CD4-positive, alpha-beta T cell treated with Interferon alpha-2 for 1 hour (primary cell): ENCODE data around the gene CD47.

Experiments used
- DNase-seq, 2 donors: peaks; one replicate each; pipeline ENCODE4 v3.0.0-alpha.2; 2020 to 2022

CD47 gene

DNA sequence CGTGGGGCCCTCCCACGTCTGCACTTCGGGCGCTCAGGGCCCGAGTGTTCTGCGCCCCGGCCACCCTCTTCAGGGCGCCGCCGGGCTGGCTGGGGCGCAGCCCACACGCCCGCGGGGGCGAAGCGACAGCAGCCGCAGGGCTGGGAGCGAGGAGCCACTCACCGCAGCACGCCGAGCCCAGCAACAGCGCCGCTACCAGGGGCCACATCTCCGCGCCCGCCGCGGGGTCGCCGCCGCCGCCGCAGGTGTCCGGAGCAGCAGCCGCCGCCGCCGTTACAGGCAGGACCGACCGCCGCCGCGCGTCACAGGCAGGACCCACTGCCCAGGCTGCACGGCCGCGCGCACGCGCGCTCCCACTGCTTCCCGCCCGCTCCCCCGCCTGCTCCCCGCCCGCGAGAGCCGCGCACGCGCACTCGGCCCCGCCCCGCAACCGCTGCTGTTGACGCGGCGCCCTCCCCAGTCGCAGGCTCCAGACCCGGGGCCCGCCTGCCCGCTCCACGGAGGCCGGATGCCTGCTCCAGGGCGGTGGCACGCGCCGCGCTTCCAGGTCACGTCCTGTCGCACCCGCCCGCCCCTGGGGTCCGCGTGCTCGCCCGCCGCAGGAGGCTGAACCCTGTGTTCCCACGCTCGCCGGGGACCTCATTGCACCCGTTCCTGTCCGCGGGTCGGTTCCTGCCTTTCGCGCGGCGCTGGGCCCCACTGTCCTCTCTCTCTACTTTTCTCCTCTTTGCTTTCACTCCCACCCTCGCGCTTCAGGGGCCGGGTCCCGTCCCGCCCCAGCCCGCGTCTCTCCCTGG is at the start of gene CD47:
TSS of gene CD47 (minus strand) at position 331 of the 797 bp plus-strand sequence. CDS start at position 208, 123 bp downstream.
- peak; percentile 95 to 97 for DNase-seq

DNA sequence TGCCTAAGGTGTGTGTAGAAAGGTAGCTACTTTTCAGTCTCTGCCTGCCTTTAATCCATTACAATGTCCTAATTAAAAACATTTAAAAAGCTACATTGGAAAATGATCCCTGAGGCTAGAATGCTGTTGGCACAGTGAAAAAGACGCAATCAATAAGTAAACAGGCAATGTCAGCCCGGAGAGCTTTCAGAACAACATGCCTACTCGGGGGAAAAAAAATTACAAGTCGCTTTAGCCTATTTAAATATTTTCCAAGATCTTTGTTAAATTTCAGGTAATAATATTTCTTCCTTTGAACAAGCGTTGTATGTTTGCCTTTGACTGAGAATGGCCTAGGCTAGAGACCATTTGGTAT is 46.6 kb upstream of the CD47 start:
- no peak for DNase-seq

DNA sequence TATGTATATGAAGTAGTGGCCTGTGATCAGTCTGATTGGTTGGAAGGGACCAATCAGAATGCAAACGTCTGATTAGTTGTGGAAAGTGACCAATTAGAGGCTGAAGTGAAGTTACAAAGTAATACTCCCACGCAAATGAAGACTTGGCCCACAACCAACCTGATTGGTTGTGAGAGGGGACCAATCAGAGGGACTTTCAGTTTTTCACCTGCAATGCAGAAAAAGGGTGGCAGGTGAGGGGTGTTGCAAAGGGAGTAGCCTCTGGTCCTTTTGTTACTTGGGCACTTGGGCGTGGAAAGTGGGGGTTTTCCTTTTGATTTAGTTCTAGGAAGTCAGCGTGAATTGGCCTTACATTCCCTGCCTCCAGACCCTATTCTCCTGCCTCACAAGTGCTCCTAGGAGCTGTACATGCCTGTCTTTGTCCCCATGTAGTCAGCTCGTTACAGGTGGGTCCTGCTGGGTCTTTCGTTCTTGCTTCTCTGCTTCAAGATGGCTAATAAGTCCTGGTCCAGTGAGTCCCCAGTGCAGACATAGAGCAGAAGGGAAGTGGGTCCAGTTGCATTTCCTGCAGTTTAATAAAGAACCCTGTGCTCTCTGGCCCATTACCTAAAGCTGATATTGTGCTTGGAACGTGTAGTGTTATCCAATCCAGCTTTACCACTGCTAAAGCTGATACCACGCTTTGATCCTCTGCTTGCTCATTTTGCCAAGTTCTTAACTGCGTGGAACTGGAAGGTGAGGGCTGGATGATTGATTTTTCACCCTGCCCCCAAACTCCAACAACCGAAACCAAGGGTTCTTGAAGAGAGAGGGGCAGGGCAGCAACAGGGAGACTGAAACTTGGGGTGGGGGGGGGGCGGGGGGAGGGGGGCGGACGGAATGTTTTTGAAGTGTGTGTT is 46.0 kb upstream of the CD47 start:
- DNase-seq, result peak in 1 of 2 donors; percentile 10

DNA sequence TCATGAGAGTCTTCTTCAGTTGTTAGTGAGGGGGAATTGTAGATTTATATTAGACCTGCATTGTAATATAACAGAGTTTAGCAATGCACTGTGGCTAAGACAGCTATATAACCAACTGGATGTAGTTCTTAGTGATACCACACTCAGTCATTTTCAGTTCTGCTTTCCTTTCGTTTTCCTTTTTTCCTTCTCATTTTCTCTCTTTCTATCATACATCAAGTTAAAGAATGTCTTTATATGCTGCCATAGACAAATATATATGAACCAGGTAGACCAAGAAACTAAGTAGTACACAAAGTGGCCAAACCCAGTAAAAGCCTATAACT is 43.7 kb upstream of the CD47 start:
- DNase-seq, result no peak

DNA sequence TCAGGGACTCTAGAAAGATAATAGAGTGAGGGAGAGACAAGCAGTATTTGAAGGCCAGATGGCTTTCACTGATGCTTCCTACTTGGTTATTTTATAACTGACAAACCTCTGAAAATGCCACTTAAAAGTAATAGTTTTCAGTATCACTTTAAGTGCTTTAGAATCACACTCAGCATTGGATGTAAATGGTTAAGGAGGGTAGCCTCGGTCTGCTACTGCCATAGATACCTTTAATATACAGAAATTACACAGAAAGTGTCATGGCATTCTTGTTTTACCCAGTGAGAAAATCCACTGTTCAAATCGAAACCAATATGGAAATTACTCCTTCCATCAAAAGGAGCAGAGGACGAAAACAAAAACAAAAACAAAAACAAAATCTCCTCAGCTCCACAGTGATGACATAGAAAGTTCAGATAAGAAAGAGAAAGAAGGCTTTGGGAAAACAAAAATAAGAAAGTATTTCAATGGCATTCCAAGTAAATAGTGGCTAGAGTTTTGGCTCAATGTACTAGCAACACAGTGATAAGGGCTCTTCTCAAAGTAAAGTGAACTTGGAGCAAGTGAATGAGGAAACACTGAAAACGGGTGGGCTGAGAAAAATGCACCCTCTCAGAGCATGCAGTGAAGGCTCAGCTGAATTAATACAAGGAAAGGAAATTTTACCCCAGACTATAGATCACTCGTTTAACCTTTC is 43.2 kb upstream of the CD47 start:
- DNase-seq, result peak in 1 of 2 donors; percentile 28

DNA sequence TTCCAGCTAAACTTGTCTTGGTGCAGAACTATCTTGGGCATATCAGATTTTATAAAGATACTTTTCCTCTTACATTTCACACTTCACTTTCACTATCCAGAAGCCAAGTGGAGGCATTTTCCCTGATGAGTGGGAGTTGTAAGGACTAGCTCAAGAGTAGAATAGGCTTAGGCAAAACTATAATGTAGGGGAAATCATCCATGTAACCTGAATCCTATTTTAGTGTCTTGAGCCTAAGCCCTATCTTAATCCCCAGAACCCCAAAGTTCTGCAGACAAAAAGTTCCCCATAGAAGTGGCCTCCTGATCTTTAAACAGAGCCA is 42.2 kb upstream of the CD47 start:
- DNase-seq, result no peak

DNA sequence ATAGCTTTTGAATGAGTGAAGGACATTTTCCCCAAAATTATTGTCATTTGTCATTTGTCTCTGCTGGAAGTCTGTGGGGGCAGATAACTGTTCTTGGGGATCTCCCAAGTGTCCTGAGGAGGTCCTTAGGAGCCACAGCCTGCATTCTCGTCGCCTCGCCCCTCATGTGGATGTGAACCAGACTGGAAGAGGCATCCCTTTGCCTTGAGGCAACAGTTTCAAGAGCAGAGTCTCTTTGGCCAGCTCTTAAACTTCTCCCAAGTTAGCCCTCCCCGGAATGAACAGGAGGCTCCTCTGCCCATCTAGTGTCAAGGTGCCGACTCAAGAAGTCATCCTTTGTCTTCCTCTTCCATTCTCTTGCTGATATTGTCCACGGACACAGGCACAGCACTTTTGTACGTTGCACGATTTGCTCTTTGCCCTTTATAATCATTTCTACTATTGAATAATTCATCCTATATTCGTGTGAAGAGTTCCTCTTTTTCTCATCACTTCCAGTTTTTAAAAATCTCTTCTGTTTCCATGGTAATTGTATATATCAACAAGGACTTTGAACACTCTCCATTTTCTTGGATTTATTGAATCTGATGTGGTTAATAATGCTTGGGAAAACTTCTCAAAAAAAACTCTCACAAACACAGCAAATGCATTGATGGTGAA is 40.8 kb upstream of the CD47 start:
- DNase-seq, result peak in 1 of 2 donors; percentile 8

DNA sequence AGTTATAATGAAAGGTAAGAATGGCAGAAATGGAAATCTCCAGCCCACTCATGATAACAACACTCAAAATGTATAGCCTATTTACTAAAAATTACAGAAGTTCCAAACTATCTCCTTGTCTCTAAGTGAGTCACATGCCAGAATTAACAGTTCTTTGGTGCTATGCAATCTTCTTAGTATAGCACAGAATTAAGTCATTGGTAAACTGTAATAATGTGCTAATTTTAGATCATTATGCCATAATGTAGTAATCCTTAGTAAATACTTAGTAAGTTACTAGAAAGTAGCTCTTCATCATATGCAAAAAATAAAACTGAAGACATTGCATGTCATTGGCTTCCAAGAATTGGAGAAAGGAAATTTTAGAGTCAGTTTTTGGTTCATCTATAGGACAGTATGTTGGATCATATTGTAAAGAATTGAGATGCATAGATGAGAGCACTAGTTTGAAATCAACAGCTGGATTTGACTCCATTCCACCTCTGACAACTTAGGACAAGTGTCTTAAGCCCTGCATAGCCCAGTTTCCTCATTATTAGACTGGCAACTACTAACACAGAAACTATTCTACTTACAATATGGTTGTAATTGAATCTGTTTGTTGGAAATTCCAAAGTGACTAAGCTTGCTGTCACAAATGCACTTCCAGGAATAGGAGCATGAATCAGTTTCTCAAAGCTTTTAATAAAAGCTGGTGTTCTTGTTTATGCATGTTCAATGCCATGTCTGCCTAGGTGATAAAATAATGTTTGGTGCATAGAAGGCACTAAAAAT is 40.1 kb upstream of the CD47 start:
- DNase-seq, result no peak

DNA sequence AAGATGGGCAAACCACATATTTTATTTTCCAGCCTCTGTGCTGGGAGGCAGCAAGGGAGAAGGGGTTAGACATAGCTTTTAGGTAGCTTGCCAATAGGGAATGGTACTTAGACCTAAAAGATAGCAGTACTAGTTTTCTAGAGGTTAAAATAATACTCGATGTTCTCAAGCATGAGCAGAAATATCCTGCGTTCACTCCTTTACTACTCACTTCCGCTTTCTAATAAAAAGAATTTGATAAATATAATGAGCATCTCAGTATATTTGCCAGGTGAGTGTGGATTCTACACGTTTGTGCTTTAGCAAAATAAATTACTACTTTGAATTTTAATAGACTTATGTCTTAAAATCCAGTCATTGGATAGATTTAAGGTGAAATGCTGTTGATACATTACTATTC is 39.4 kb upstream of the CD47 start:
- no peak for DNase-seq

DNA sequence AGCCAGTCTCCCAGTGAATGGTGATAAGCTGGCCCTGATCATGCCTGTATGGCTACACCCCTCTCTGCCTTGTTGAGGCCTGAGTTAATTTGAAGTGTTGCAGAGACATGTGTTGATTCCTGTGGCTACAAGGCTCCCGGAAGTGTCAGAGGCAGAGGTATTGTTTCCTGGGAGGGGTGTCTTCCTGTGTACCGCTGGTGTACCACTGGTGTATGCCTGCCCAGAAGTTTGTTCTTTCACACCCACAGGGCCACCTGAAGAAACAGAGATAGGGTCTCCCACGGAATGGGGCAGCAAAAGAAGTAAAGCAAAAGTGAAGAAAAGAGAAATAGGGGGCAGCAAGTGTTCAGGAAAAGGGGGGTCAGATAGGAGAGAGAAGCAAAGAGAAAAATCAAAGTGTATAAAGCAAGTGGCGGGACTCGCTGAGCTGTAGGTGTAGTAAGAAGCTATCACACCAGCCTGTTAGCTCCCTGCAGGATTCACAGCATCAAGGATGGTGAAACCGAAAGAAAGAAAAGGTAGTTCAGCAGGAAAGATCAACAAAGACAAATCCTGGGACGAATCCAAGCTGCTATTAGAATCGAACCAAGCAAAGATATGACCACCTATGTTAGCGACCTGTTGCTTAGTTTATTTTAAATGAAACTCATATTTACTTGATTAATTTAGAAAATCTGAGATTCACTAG is 36.6 kb upstream of the CD47 start:
- DNase-seq, result peak; percentile 64 to 81

DNA sequence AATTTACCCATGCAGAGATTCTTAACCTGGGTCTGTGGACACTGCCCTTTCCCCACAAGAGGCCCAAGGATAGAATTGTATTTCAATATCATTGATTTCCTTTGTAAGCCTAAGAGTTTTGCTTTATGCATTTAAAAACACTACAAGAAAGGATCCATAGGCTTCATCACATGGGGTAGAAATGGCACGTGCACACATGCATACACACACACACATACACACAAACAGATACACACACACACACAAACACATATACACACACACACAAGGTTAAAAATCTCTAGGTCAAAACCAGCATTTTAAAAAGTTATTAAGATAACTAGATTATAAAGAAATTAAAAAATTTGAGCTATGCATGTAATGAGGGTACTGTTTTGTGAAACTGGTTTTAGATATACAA is 35.5 kb upstream of the CD47 start:
- no peak for DNase-seq

DNA sequence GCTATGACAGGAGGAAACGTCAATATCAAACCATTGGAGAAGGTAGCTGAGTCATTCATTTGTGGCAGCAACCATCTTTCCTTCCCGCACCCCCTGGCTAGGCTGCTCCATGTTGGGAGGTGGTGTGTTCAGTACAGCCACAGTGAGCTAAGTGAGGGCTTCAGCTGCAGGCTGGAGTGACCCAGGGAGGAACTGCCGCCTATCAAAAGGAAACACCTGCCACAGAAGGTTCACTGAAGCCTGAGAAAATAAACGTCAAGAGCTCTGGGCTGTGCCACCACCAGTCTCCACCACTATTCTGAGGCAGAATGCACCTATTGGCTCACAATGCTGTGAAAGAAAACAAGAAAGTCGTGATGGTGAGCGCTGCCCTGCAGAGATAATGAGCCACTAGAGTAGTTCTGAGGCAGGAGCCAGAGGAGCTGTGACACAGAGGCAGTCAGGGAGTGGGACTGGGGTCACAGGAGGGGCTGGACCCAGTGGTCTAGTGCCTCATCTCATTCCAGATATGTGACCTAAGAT is 34.8 kb upstream of the CD47 start:
- DNase-seq, result peak; percentile 76 to 83

DNA sequence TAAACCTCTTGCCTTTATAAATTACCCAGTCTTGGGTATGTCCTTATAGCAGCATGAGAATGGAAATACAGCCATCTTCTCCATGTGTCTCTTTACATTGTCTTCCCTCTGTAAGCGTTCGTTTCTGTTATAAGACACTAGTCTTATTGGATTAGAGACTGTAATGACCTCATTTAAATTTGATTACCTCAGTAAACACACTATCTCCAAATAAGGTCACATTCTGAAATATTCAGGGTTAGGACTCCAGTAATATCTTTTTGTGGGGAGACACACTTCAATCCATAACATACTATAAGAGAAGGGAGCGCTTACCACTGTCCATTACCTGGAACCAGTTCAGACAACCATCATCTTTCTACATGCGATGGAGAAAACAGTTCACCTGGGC is 34.3 kb upstream of the CD47 start:
- DNase-seq, result no peak

DNA sequence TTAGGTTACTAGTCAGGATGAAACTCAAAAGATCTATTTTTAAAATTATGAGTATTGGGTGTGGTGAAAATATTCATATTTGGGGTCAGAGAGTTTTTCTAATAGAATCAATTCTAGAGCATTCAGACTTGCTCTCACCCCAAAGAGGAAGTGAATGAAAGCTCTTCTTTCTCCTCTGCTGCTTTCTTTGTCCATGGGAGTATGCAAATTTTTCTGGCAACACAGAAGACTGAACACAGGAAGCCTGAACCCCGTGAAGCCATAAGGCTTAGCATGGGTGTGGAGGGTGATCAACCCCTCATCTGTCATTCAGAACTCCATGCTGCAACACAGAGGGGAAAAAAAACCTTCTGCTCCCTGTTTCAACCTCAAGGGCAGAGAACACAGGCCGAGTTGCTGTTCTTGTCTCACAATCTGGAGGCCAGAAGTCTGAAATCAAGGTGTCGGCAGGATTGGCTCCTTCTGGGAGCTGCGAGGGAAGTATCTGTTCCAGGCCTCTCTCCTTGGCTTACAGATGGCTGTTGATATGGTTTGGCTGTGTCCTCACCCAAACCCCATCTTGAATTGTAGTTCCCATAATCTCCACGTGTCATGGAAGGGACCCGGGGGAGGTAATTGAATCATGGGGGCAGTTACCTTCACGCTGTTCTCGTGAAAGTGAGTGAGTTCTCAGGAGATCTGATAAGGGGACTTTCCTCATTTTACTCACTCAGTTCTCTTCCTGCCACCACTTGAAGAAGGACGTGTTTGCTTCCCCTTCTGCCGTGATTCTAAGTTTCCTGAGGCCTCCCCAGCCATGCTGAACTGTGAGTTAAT is 33.7 kb upstream of the CD47 start:
- peak; percentile 80 to 85 for DNase-seq

DNA sequence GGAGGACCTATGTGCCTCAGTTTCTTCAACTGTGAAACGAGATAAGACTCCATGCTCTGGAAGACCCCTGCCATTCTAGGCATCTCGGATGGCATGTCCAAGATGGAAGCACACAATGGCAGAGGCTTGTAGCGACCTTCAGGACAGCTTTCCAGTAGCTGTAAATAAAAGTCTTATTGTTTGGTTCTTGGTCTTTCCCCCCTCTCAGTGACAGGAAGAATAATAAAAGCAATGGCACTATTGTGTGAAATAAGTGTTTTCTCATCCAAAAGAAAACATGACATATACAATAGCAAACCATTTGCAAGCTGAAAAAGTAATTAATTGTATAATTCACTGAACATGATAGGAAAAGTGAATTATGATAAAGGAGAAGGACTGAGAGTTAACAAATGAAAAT is 32.5 kb upstream of the CD47 start:
- DNase-seq, result no peak

DNA sequence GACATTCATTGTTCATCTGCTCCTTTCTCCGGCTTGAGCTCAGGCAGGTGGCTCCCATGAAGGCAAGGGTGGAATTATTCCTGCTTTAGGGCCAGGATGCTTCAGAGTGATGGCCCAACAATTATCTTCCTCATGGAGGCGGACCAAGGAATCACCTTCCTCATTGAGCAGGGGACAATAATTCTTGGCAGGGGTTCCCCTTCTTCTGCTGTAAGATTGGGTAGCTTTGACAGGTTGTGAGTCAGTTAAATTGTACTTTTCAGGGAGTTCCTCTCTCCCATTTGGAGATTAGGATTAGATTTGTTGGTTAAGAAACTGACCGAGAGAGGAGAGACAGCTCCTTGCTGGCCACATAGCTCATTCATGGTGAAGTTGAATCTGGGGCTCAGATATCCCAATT is 31.4 kb upstream of the CD47 start:
- no peak for DNase-seq

DNA sequence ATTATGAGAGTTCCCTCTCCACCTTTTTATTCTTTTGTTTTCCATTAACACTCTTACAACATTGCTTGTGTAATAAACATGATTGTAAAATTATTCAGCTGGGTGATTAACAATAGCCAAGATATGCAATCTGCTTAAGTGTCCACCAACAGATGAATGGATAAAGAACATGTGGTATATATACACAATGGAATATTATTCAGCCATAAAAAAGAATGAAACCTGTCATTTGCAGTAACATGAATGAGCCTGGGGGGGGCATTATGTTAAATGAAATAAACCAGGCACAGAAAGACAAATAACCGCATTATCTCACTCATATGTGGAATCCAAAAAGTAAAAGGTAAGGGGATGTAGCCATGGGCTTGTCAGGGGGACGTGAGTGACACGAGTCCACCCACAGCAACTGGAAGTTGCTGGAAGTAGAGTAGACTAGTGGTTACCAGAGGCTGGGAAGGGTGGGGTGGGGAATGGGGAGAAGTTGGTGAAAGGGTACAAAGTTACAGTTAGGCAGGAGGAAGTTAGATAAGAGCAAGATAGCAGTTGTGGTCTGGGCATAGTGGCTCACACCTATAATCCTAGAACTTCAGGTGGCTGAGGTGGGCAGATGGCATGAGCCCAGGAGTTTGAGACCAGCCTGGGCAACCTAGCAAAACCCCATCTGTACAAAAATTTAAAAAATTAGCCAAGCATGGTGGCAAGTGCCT is 28.7 kb upstream of the CD47 start:
- DNase-seq, result no peak

DNA sequence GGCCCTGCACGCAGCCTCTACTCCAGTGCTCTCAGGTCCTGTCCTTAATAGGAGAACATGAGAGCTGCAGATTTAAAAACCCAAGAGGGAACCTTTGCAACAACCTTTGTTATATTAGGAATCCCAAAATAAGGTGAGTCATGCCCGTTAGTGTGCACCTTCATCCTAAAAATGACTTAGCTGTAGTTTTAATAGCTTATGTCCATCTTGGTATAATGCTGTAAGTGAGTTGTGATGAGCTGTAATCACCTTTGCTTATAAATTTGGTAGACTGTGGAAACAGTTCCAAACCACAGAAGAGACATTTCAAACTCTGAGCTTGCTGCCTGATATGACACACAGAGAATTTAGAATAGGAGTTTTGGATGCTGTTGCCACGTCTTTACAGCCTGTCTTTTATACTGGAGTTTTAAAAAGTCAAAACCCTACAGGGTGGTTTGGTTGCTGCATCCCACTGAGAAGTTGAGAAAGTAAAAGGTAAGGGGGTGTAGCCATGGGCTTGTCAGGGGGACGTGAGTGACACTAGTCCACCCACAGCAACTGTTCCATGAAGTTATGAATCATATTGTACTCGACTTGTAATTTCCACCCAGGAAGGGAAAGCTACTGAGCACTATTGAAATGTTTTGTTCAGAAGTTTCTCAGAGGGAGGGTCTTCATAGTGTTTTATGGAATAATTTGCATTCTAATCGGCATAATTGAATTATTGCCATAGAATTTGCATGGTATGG is 27.4 kb upstream of the CD47 start:
- no peak for DNase-seq

DNA sequence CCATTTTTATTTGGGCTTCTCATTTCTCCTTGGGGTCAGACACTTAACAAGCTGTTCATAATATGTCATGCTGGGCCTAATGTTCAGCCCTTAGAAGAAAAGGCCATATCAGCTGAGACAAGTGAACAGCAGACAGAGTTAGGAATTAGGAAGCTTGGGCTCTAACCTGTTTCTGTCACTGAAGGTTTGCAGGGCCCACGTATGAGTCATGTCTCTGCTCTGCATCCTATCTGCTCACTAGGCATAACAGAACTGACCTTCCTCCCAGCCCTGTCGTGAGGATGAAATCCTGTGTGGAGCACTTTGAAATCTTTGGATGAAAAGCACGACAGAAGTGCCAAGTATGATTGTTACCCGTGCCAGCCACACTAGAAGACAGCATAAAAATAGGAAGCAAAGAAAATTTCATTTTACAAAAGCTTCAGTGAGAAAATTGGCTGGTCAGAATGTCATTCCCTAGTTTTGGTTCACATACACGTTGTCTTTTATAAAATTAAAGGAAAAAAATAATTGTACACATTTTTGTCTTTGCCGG is 26.5 kb upstream of the CD47 start:
- DNase-seq, result no peak
